ENCODE data around the gene PURB. TPM values are rescaled to one million over a fixed set of nuclear protein-coding genes. Genes with fewer than 3 reads are reported as not detected.

The PURB gene
- total RNA-seq, 2 experiments from 2014 or later, result 21.5 to 23.6 TPM

DNA sequence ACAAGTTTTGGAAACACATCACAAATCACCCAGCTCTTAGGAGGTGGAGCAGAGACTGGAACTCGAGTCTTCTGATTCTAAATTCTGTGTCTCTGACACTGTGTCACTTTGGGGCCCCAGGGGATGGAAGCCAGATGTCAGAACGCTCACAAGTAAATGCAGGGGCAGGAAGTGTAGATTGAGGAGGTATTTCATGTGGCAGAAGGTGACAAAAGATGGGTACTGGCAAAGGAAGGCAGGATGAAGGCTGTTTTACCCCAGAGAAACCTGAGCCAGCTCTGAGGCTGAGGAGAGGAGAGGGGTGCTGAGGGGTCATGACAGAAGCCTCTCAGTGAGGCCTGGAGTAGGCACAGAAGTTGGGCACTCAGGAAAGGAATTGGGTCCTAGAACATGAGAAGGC, 6.0 kb upstream of the PURB start:
- H3K9me3 Mint-ChIP-seq, result no peaks in the 10 kb centered on the region
- intact Hi-C loops (cut with micrococcal nuclease), result no loop called here
- peaks cover 35% of the 10 kb centered on the region for H3K4me1 Mint-ChIP-seq (ENCODE audit: low read depth)
- peak overlapping the region; percentile 96 for H3K27ac Mint-ChIP-seq
- POLR2A ChIA-PET, result interaction anchor here (1.0 kb wide), 1 partner anchor 21 kb away, joined by 4 read pairs; no protein-coding TSS in a partner anchor
- H3K36me3 Mint-ChIP-seq, result no peaks in the 10 kb centered on the region
- CTCF ChIA-PET, result interaction anchor here (1.4 to 1.5 kb wide), 2 partner anchors 34 to 82 kb away, joined by 4 to 7 read pairs; no protein-coding TSS in a partner anchor
- peak; percentile 69 for DNase-seq
- H3K4me3 Mint-ChIP-seq, result no peak overlapping the region
- H3K27me3 Mint-ChIP-seq, result no peaks in the 10 kb centered on the region

DNA sequence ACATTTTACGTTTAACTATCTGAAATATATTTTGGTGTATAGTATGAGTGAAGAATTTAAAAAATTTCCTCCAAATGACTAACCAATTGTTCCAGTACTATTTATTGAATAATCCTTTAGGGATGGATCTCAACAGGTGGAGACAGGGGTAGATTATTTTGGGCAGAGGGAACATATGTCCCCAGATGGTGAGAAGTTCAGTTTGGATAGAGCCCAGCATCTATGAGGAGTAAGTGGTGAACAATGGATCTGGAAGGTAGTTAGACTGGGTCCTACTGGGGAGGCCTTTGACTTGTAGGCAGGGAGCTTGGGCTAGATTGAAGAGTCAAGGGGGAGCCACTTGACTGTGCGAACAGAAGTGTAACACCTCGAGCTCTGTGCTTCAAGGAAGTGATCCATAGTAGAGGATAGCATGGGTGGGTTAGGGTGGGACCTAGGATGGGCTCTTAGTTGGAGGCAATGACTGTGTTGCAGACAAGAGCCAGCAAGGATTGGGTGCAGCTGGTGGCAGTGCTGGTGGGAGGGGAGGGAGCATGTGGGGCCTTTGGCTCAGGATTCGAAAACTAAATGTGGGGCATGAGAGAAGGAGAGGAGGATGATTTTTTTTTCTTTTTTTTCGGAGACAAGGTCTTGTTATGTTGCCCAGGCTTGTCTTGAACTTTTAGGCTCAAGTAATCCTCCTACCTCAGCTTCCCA, 3.9 kb upstream of the PURB start:
- Mint-ChIP-seq H3K36me3 (peaks cover 9% of the 10 kb centered on the region), H3K4me3 (no peak overlapping the region), H3K4me1 (ENCODE audit: low read depth) (peaks cover 39% of the 10 kb centered on the region), H3K27ac (peak overlapping the region; percentile 36), H3K27me3 (no peaks in the 10 kb centered on the region), H3K9me3 (no peaks in the 10 kb centered on the region)
- intact Hi-C loops (cut with micrococcal nuclease), result no loop called here
- ChIA-PET CTCF (no interaction called here), POLR2A (no interaction called here)
- DNase-seq, result no peak

DNA sequence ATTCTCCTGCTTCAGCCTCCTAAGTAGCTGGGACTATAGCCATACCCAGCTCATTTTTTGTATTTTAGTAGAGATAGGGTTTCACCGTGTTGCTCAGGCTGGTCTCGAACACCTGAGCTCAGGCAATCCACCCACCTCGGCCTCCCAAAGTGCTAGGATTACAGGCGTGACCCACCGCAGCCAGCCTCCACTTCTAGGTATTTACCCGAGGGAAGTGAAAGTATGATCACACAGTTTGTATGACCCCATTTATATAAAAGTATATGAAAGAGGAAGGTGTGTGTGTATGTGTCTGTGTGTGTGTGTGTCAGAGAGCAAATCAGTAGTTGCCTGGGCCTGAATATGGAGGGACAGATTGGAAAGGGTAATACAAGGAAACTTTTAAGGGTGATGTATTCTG, 2.0 kb upstream of the PURB start:
- POLR2A ChIA-PET, result no interaction called here
- Mint-ChIP-seq H3K4me1 (ENCODE audit: low read depth) (peaks cover 56% of the 10 kb centered on the region), H3K4me3 (no peak overlapping the region), H3K27me3 (no peaks in the 10 kb centered on the region), H3K36me3 (peaks cover 26% of the 10 kb centered on the region), H3K9me3 (peaks cover 3% of the 10 kb centered on the region), H3K27ac (peak overlapping the region; percentile 98)
- CTCF ChIA-PET, result interaction anchor here (0.7 to 1.0 kb wide), 2 partner anchors 30 to 262 kb away, joined by 3 read pairs; no protein-coding TSS in a partner anchor
- intact Hi-C loops (cut with micrococcal nuclease), result no loop called here
- peak; percentile 28 for DNase-seq

DNA sequence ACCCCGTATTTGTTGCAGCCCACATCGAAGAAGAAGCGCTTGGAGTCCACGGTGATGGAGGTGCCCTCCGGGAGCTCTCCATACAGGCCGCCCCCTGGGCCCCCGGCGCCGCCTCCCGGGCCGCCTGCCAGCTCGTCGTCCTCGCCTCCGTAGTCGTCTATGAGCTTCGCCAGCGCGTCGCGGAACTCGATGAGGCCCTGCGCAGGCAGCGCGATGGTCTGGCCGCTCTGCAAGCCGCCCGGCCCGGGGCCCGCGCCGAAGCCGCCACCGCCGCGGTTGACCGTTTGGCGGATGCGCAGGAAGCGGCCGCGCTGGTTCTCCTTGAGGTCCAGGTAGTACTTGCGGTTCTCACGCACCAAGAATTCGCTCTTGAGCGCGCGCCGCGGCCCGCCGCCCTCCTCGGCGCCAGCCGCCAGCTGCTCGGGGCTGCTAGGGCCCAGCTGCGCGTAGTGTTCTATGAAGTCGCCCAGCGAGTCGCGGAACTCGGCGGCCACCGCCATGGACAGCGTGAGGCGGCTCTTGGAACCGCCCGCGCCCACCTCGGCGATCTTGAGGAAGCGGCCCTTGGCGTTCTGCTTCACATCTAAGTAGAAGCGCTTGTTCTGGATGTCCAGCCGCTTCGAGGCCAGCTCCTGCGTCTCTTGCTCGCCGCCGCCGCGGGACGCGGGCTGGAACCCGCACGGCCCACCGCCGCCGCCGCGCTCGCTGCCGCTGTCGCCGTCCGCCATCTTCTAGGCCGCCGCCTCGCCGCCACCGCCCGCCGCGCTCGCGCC, 523 bp downstream of the PURB start:
- ChIA-PET CTCF (interaction anchor here (0.9 to 2.8 kb wide), 9 partner anchors 10 to 312 kb away, joined by 3 to 20 read pairs (median 4); partner anchors contain the start of gene H2AZ2), POLR2A (interaction anchor here (0.6 to 2.9 kb wide), 22 partner anchors 9 to 302 kb away, joined by 3 to 44 read pairs (median 6); partner anchors contain the start of genes CCM2, H2AZ2, MYO1G and OGDH)
- Mint-ChIP-seq H3K4me1 (ENCODE audit: low read depth) (peaks cover 64% of the 10 kb centered on the region), H3K9me3 (peaks cover 3% of the 10 kb centered on the region), H3K4me3 (peak overlapping the region; percentile 82), H3K36me3 (peaks cover 45% of the 10 kb centered on the region), H3K27ac (peak overlapping the region; percentile 85), H3K27me3 (no peaks in the 10 kb centered on the region)
- intact Hi-C loops (cut with micrococcal nuclease), result loop anchor here (1.0 to 5.0 kb wide), 10 partner anchors 30 to 311 kb away; partner anchors contain the start of genes H2AZ2, MYO1G, OGDH and PPIA
- DNase-seq, result peak; percentile 67

DNA sequence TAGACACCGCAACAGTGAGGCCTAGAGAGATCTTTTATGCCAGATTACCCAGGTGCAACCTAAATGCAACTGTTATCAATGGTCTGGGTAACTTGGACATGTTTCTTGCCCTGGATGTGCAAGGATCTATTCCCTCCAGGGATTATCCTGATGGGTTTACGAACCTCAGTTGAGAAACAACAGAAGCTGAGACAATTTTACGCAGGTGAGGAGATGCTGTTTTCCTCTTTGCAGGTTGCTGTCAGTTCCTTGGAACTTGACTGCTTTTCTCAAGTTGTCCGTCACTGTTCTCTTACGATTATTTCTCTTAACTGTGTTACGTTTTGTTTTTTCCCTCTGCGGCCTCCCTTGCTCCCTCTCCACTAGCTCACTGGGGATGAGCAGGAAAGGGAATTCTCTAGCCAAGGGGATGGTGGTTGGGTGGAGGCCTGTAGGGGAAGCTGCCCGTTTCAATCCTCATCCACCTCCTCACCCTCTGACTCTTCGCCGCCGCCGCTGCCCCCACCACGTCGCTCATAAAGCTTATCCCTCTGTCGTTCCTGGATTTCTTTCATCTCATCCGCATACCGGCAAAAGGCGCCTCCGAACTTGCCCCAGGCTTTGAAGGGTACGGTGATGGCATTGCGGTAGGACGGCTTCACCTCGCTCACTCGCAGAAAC, 1.2 kb downstream of the PURB start:
- H3K9me3 Mint-ChIP-seq, result peaks cover 3% of the 10 kb centered on the region
- peaks cover 48% of the 10 kb centered on the region for H3K36me3 Mint-ChIP-seq
- ChIA-PET POLR2A (interaction anchor here (0.6 to 2.9 kb wide), 14 partner anchors 10 to 301 kb away, joined by 3 to 44 read pairs (median 6); partner anchors contain the start of genes CCM2, H2AZ2, MYO1G and TBRG4), CTCF (interaction anchor here (0.9 to 2.8 kb wide), 5 partner anchors 26 to 311 kb away, joined by 3 to 20 read pairs (median 3); no protein-coding TSS in a partner anchor)
- DNase-seq, result no peak
- H3K4me1 Mint-ChIP-seq (ENCODE audit: low read depth), result peaks cover 69% of the 10 kb centered on the region
- no peaks in the 10 kb centered on the region for H3K27me3 Mint-ChIP-seq
- peak overlapping the region; percentile 85 for H3K27ac Mint-ChIP-seq
- intact Hi-C loops (cut with micrococcal nuclease), result loop anchor here (2.0 to 5.0 kb wide), 4 partner anchors 39 to 301 kb away; partner anchors contain the start of genes TBRG4 and TMED4
- H3K4me3 Mint-ChIP-seq, result peak overlapping the region; percentile 82

DNA sequence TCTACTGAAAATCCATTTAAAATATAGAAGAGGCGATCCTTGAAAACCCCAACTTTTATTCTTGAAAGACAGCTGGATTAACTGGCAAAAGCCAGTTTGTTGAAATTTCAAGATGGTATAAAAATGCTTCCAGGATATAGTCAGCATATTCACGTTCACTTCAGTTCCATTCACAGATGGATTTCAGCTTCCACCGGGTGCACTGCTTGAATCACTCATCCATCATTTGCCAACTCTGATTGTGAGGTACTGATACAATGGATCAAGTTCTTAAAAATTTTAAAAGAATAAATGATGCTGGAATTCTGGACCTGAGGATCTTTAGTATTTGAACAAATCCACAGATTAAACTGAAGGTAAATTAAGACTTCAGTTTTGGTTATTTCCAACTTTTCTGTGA, 2.4 kb downstream of the PURB start:
- ChIA-PET POLR2A (interaction anchor here (1.5 kb wide), 1 partner anchor 36 kb away, joined by 5 read pairs; no protein-coding TSS in a partner anchor), CTCF (interaction anchor here (1.4 to 3.9 kb wide), 5 partner anchors 15 to 317 kb away, joined by 3 to 40 read pairs (median 8); no protein-coding TSS in a partner anchor)
- H3K4me1 Mint-ChIP-seq (ENCODE audit: low read depth), result peaks cover 68% of the 10 kb centered on the region
- DNase-seq, result no peak
- H3K36me3 Mint-ChIP-seq, result peaks cover 55% of the 10 kb centered on the region
- intact Hi-C loops (cut with micrococcal nuclease), result loop anchor here (5.0 kb wide), 1 partner anchor 144 kb away; no protein-coding TSS in a partner anchor
- peaks cover 3% of the 10 kb centered on the region for H3K9me3 Mint-ChIP-seq
- peak overlapping the region; percentile 41 for H3K4me3 Mint-ChIP-seq
- H3K27ac Mint-ChIP-seq, result no peak overlapping the region
- H3K27me3 Mint-ChIP-seq, result no peaks in the 10 kb centered on the region

DNA sequence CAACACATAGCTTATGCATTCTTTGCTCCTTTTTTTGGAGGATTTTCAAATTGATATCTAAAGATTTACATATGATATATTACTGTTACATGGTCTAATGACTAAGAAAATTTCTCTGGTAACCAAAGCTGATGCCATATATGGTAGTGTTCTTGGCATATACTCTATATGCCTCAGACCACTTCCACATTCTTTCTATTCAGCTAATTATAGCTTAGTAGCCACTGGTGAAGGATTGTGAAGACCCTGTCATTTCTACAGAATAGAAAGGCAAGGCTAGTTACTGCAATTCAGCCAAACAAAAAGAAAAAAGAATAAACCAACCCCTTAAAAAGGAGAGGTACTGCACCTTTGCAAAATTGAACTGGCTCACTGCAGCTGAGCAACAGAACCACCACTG, 3.7 kb downstream of the PURB start:
- ChIA-PET POLR2A (interaction anchor here (0.7 to 1.6 kb wide), 8 partner anchors 14 to 230 kb away, joined by 3 to 6 read pairs (median 4); partner anchors contain the start of genes H2AZ2 and TBRG4), CTCF (interaction anchor here (0.7 to 3.9 kb wide), 13 partner anchors 14 to 316 kb away, joined by 3 to 40 read pairs (median 5); no protein-coding TSS in a partner anchor)
- Mint-ChIP-seq H3K36me3 (peaks cover 61% of the 10 kb centered on the region), H3K4me1 (ENCODE audit: low read depth) (peaks cover 63% of the 10 kb centered on the region), H3K27me3 (no peaks in the 10 kb centered on the region), H3K9me3 (peaks cover 3% of the 10 kb centered on the region), H3K27ac (peak overlapping the region; percentile 42), H3K4me3 (peak overlapping the region; percentile 67)
- no peak for DNase-seq
- intact Hi-C loops (cut with micrococcal nuclease), result loop anchor here (5.0 kb wide), 1 partner anchor 146 kb away; no protein-coding TSS in a partner anchor

DNA sequence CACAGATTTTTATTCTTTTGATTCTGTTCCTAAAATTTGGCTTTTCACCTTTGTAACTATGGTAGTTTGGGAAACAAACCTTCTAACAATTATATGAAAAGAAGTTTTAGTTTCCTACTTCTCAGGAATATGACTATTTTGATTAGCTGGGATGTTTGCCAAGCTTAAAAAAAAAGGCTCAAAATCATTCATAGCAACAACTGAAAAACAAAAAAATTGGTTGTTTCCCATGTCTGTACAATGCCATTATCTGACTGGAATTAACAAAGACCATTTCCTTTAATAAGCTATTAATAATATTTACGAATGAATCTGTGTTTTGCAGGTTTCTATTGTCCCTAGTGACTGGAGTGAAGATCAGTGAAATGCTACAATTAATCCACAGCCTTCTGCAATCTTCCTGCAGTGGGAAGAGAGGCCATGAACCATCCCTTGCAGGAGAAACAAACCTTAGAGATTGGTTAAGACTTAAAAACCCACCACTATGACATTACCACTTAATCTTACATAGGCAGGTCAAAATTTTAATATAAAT, 4.2 kb downstream of the PURB start:
- DNase-seq, result no peak
- H3K4me1 Mint-ChIP-seq (ENCODE audit: low read depth), result peaks cover 65% of the 10 kb centered on the region
- peaks cover 3% of the 10 kb centered on the region for H3K9me3 Mint-ChIP-seq
- POLR2A ChIA-PET, result interaction anchor here (0.7 to 1.6 kb wide), 8 partner anchors 14 to 231 kb away, joined by 3 to 6 read pairs (median 4); partner anchors contain the start of genes H2AZ2 and TBRG4
- intact Hi-C loops (cut with micrococcal nuclease), result loop anchor here (5.0 kb wide), 1 partner anchor 146 kb away; no protein-coding TSS in a partner anchor
- peak overlapping the region; percentile 67 for H3K4me3 Mint-ChIP-seq
- peak overlapping the region; percentile 78 for H3K27ac Mint-ChIP-seq
- no peaks in the 10 kb centered on the region for H3K27me3 Mint-ChIP-seq
- H3K36me3 Mint-ChIP-seq, result peaks cover 61% of the 10 kb centered on the region
- CTCF ChIA-PET, result interaction anchor here (0.7 to 3.9 kb wide), 12 partner anchors 13 to 315 kb away, joined by 3 to 40 read pairs (median 6); no protein-coding TSS in a partner anchor

DNA sequence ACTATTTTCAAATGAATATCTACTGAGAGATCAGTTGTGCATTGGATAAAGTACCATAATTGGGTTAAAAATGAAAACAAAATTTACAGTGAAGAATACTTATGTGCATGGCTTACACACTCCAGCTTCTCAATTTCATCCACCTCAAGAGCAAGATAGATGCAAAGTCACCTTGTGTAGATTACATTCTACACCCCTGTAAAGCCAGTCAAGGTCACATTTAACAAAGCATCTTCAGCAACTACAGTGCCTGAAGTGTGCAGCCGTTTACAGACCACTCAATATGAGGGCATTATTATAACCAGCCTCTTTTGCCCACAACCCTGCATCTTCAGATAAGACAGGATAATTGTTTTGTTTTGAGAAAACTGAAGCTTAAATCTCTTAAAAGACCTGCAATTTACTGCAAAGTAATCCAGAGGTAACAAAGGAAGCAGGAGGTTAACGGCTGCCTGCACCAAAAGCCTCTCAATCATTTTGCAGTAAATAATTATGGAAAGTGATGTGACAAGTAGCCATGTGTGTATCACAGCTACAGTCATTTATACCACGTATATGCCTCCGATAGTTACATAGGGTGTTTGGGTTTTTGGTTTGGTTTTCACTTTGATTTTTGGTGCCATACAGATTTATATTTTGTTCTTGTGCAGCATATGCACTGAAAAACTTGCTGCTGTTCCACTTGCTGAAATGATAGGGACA, 4.9 kb downstream of the PURB start:
- DNase-seq, result no peak
- POLR2A ChIA-PET, result interaction anchor here (0.5 to 1.6 kb wide), 6 partner anchors 24 to 265 kb away, joined by 3 to 7 read pairs (median 4); partner anchors contain the start of gene TBRG4
- Mint-ChIP-seq H3K9me3 (peaks cover 3% of the 10 kb centered on the region), H3K27me3 (no peaks in the 10 kb centered on the region), H3K36me3 (peaks cover 59% of the 10 kb centered on the region), H3K4me3 (peak overlapping the region; percentile 67), H3K27ac (peak overlapping the region; percentile 81), H3K4me1 (ENCODE audit: low read depth) (peaks cover 62% of the 10 kb centered on the region)
- intact Hi-C loops (cut with micrococcal nuclease), result loop anchor here (1.0 to 5.0 kb wide), 2 partner anchors 23 to 147 kb away; no protein-coding TSS in a partner anchor
- CTCF ChIA-PET, result interaction anchor here (0.9 to 3.9 kb wide), 9 partner anchors 13 to 255 kb away, joined by 3 to 40 read pairs (median 8); no protein-coding TSS in a partner anchor

DNA sequence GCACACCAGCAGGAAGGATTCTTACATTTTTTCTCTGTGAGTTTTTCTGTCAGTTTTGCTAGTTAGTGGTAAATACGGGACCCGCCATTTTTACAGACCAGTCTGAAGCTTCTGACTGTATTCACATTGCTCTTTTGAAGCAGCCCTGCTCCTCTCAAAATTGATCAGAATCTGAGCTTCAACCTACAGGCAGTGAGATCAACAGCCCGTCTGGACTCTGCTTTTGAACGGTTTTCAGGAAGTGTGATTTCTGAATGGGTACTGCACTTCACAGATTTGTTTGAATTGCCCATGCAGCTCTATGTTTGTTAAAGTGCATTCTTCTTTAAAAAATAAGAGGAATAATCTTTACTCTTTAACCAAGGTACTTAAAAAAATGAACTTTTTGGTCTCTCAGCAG, 8.9 kb downstream of the PURB start:
- Mint-ChIP-seq H3K36me3 (peaks cover 32% of the 10 kb centered on the region), H3K27ac (no peak overlapping the region), H3K27me3 (no peaks in the 10 kb centered on the region), H3K4me1 (ENCODE audit: low read depth) (peaks cover 36% of the 10 kb centered on the region), H3K9me3 (no peaks in the 10 kb centered on the region), H3K4me3 (no peak overlapping the region)
- POLR2A ChIA-PET, result no interaction called here
- DNase-seq, result no peak
- intact Hi-C loops (cut with micrococcal nuclease), result no loop called here
- CTCF ChIA-PET, result interaction anchor here (1.2 to 2.9 kb wide), 2 partner anchors 19 to 311 kb away, joined by 3 to 16 read pairs; no protein-coding TSS in a partner anchor
